ENCODE data around the gene ZNF518B.
"Not testable (repeated sequence)": the region's sequence is repeated elsewhere in the genome, so short reads cannot be mapped to it uniquely, and the experiment has no call there.

ZNF518B gene

DNA sequence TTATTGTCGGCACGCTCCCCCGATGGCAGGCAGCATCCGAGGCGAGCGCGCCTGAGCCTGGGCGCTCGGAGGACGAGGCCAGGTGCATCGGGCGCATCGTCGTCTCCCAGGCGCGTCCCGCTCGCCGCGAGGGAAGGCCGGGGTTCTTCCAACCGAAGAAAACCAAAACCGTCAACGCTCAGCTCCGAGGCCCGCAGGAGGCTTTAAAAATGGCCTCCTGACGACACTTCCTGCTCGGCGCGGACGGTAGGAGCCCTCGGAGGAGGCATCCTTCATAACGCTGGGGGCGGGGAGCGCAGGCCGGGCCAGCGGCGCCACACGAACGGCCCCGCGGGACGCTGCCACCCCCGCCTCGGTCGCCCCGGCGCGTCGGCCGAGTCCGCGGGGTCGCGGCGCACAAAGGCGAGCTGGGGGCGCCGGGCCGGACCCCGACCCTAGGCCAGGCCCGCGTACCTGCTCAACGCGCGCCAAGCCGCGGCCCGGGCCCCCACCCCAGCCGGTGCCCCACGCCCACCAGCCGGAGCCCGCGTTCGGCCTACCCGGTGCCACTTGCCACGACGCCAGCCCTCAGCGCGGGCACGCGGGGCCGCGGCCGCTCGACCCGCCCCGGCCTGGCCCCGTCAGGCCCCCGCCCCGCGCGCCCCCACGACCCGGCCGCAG is 501 bp downstream of the ZNF518B start:
- peak; percentile 44 for DNase-seq

DNA sequence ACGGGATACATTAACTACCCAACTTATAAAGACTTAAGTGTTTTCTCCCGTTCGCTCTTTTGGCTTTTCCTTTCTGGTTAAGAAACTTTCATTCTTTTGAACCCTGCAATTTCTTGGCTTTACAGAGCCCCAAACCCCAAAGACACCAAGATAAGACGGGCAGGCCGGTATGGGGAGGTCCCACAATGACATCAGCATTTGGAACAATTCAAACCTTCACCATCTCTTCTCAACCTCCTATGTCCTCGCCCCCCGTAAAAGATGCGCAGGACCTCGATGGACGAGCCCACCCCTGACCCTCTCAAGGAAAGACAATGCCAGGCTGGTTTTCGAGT is 999 bp downstream of the ZNF518B start:
- DNase-seq, result no peak

GRCh38 chr4:10455133-10455532 is 2.1 kb downstream of the ZNF518B start:
- no peak for DNase-seq

GRCh38 chr4:10454726-10455125 is 2.5 kb downstream of the ZNF518B start:
- no peak for DNase-seq

DNA sequence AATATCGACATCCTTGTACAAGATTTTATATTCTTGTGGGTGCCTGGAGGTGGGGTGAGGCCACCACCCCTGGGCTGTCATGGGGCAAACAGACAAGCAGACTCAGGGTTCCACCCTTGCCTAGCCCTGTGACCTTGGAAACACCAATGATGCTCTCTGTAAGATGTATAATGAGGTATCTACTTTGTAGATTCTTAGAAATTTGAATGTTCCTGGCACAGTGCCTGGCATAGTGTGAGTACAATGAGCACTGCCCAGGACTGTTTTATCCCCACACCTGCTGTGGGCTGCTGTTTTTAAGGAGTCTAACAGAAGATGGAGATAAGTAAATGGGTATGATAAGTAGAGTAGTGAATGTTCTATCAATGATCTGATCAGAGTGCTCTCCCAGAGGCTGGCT is 3.1 kb downstream of the ZNF518B start:
- no peak for DNase-seq

- no peak for DNase-seq
Observed at GRCh38 chr4:10448991-10449390, 8.2 kb downstream of the ZNF518B start.

- no peak for DNase-seq
Observed at GRCh38 chr4:10442976-10443375, 14.2 kb downstream of the ZNF518B start.

DNA sequence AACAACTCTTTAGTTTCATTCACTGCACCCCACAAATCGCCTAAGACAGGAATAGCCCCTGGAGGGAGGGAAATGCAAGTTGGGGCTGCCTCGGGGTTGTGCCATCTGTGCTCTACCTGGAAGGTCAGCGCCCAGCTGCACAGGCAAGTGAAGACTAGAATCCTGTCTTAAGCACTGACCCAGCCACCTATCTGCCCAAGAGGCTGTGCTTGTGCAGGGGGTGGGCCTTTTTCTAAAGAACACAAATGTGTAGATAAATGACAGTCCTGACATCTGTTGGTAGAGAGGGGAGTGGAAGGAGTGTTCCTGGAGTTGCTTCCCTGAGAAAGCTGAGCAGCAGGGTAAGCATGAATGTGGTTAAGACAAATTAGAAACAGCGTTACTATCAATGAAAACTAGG is 15.7 kb downstream of the ZNF518B start:
- DNase-seq, result no peak

- DNase-seq, result no peak
Observed at GRCh38 chr4:10438924-10439323, 18.3 kb downstream of the ZNF518B start.

DNA sequence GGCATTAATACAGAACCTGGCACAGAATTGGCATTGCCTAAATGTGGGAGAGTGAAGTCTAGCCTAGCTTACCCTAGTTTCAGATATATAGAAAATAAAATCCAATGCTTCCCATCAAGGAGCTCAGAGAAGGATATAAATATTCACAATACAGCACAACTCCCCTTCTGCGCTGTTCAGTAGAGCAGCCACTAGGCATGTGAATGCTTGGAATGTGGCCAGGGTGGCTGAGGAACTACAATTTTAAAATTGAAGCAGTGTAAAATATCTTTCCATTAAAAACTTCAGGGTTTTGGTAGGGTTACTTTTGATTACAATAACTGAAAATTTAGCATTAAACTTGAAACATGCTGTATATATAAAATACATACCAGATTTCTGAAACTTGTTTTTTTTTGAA is 19.5 kb downstream of the ZNF518B start:
- no peak for DNase-seq

GRCh38 chr4:10427680-10428079 is 29.5 kb downstream of the ZNF518B start:
- not testable (repeated sequence) for DNase-seq

GRCh38 chr4:10421344-10422055 is 35.7 kb downstream of the ZNF518B start:
- DNase-seq, result no peak

GRCh38 chr4:10417740-10418139 is 39.5 kb downstream of the ZNF518B start:
- DNase-seq, result no peak

- no peak for DNase-seq
Observed at GRCh38 chr4:10416441-10416840, 40.8 kb downstream of the ZNF518B start.

- DNase-seq, result no peak
Observed at GRCh38 chr4:10413177-10413576, 44.0 kb downstream of the ZNF518B start.

GRCh38 chr4:10405672-10406071 is 51.6 kb downstream of the ZNF518B start:
- no peak for DNase-seq

- DNase-seq, result no peak
Observed at GRCh38 chr4:10403633-10404445, 53.4 kb downstream of the ZNF518B start.

GRCh38 chr4:10395971-10396580 is 61.1 kb downstream of the ZNF518B start:
- no peak for DNase-seq

Measured in activated effector memory CD4-positive, alpha-beta T cell treated with Interleukin-2 at 50 U/mL for 16 hours (primary cell).